PC-9 (cell line): Measurements from ENCODE around the gene MAZ. TPM values are rescaled to one million over a fixed set of nuclear protein-coding genes. Genes with fewer than 3 reads are reported as not detected.

Source experiments
- BruUV-seq: library from RNA; stranded (reverse); fragments of 400-500 nt; replicated peaks from 2 replicates; lab custom pipeline; 2021; lab: Mats Ljungman, UMichigan
- CTCF ChIA-PET: fragments of 300-600 bp; sonication (Branson Sonifier 250); formaldehyde crosslinking; loops from one replicate; lab custom pipeline; 2022; ENCODE audit warnings: antibody characterized with exemption; lab: Charles Lee
- POLR2A ChIA-PET: fragments of 300-600 bp; sonication (Branson Sonifier 250); formaldehyde crosslinking; loops from one replicate; lab custom pipeline; 2022; ENCODE audit warnings: antibody characterized with exemption; ENCODE audit not compliant: unreplicated experiment; lab: Charles Lee
- DNase-seq, 2 experiments: peaks; one replicate each; pipeline versions ENCODE4 v3.0.0 to v3.0.0-alpha.2; 2015 to 2022; ENCODE audit warnings: mixed read lengths in 1 of 2
- H2AFZ ChIP-seq: fragments of 200-600 bp; sonication (generic); 2 replicates; pipeline ENCODE4 v1.8.1; 2017; ENCODE audit warnings: antibody characterized with exemption
- H3F3A ChIP-seq: fragments of 200-600 bp; sonication (generic); 2 replicates; pipeline ENCODE4 v1.8.1; 2017; ENCODE audit warnings: antibody characterized with exemption, mild to moderate bottlenecking, low read depth; ENCODE audit not compliant: insufficient read depth
- H3K27ac ChIP-seq: fragments of 200-600 bp; sonication (generic); 2 replicates; pipeline ENCODE4 v1.6.1; 2016; ENCODE audit warnings: mixed run types
- H3K27me3 ChIP-seq: fragments of 200-600 bp; sonication (generic); 2 replicates; pipeline ENCODE4 v1.6.1; 2016; ENCODE audit warnings: low read depth, mixed run types; ENCODE audit not compliant: insufficient read depth
- H3K36me3 ChIP-seq: fragments of 200-600 bp; sonication (generic); 2 replicates; pipeline ENCODE4 v1.6.1; 2016; ENCODE audit warnings: low read depth, mixed run types
- H3K4me1 ChIP-seq: fragments of 200-600 bp; sonication (generic); replicated peaks from 2 replicates; pipeline ENCODE4 v1.6.1; 2016; ENCODE audit warnings: mixed run types; ENCODE audit not compliant: insufficient read depth
- H3K4me2 ChIP-seq: fragments of 200-600 bp; sonication (generic); 2 replicates; pipeline ENCODE4 v1.6.1; 2017; ENCODE audit warnings: mixed run types
- H3K4me3 ChIP-seq: fragments of 200-600 bp; sonication (generic); 2 replicates; pipeline ENCODE4 v1.6.1; 2016; ENCODE audit warnings: mixed run types
- H3K79me2 ChIP-seq: fragments of 200-600 bp; sonication (generic); 2 replicates; pipeline ENCODE4 v1.6.1; 2017; ENCODE audit warnings: low read depth, mixed run types
- H3K9me2 ChIP-seq: fragments of 200-600 bp; sonication (generic); 2 replicates; pipeline ENCODE4 v1.8.1; 2017; ENCODE audit warnings: mild to moderate bottlenecking; ENCODE audit not compliant: insufficient read depth
- H3K9me3 ChIP-seq: fragments of 200-600 bp; sonication (generic); 2 replicates; pipeline ENCODE4 v1.8.1; 2016; ENCODE audit warnings: low read depth; ENCODE audit not compliant: insufficient read depth
- H4K20me1 ChIP-seq: fragments of 200-600 bp; sonication (generic); 2 replicates; pipeline ENCODE4 v1.8.1; 2017; ENCODE audit not compliant: insufficient read depth
- CTCF ChIP-seq: fragments of 200-600 bp; sonication (generic); conservative IDR thresholded peaks from 2 replicates; pipeline ENCODE4 v1.6.1; 2017; ENCODE audit warnings: mixed run types, antibody characterized with exemption, mild to moderate bottlenecking, moderate library complexity
- EZH2 ChIP-seq: fragments of 200-600 bp; sonication (generic); IDR thresholded peaks from 2 replicates; pipeline ENCODE4 v1.8.0; 2017; ENCODE audit warnings: antibody characterized with exemption, low read depth
- intact Hi-C: fragments of 100-400 bp; cut with micrococcal nuclease; formaldehyde crosslinking; loops from one replicate; pipeline ENCODE4 v1.10.0; 2022; ENCODE audit not compliant: unreplicated experiment
- total RNA-seq: library from RNA; stranded (reverse); gene quantifications from 2 replicates; pipeline ENCODE4 v1.2.3, GENCODE V29; 2021

The MAZ gene
- total RNA-seq, 1 experiment from 2014 or later, result 481 TPM

- Histone ChIP-seq H2AFZ (no peak overlapping the region), H3K4me2 (no peak overlapping the region), H3K4me1 (no peaks in the 10 kb centered on the region), H3K4me3 (no peak overlapping the region), H3K36me3 (no peaks in the 10 kb centered on the region), H3K79me2 (no peaks in the 10 kb centered on the region), H3F3A (no peaks in the 10 kb centered on the region; the same call in 1 of the 2 replicates), H3K27ac (no peak overlapping the region), H3K27me3 (no peaks in the 10 kb centered on the region), H3K9me3 (no peaks in the 10 kb centered on the region), H4K20me1 (no peaks in the 10 kb centered on the region), H3K9me2 (no peaks in the 10 kb centered on the region)
- TF ChIP-seq EZH2 (no peak), CTCF (no peak; the same call in 1 of the 2 replicates)
- POLR2A ChIA-PET, result interaction anchor here (0.6 kb wide), 1 partner anchor 824 kb away, joined by 3 read pairs; no protein-coding TSS in a partner anchor
- no TSS peak for BruUV-seq
- CTCF ChIA-PET, result interaction anchor here (0.7 kb wide), 1 partner anchor 22 kb away, joined by 3 read pairs; no protein-coding TSS in a partner anchor
- intact Hi-C loops, result no loop called here
- DNase-seq, result no peak
These were observed 36.5 kb downstream of the MAZ start for GRCh38 chr16:29842732-29843346.

- Histone ChIP-seq H3K79me2 (no peaks in the 10 kb centered on the region), H3K4me1 (no peaks in the 10 kb centered on the region), H4K20me1 (no peaks in the 10 kb centered on the region), H3K27me3 (no peaks in the 10 kb centered on the region), H3K4me3 (no peak overlapping the region), H3K9me2 (no peaks in the 10 kb centered on the region), H3F3A (no peaks in the 10 kb centered on the region; the same call in 1 of the 2 replicates), H3K9me3 (no peaks in the 10 kb centered on the region), H3K36me3 (no peaks in the 10 kb centered on the region), H3K27ac (no peak overlapping the region), H3K4me2 (no peak overlapping the region), H2AFZ (no peak overlapping the region)
- TF ChIP-seq EZH2 (no peak), CTCF (no peak)
- ChIA-PET POLR2A (no interaction called here), CTCF (no interaction called here)
- no TSS peak for BruUV-seq
- no peak for DNase-seq
- intact Hi-C loops, result no loop called here
These were observed 37.6 kb downstream of the MAZ start for GRCh38 chr16:29843931-29844330.

- CTCF ChIA-PET, result interaction anchor here (0.7 kb wide), 1 partner anchor 147 kb away, joined by 3 read pairs; no protein-coding TSS in a partner anchor
- POLR2A ChIA-PET, result no interaction called here
These were observed 38.4 kb downstream of the MAZ start for GRCh38 chr16:29844575-29845331.

More at GRCh38 chr16:29844575-29845331, 38.4 kb downstream of the MAZ start:
- no peak for DNase-seq
- Histone ChIP-seq H3K36me3 (no peaks in the 10 kb centered on the region), H3K4me1 (no peaks in the 10 kb centered on the region), H3K9me2 (no peaks in the 10 kb centered on the region), H2AFZ (no peak overlapping the region), H3K27me3 (no peaks in the 10 kb centered on the region), H3K4me2 (no peak overlapping the region), H3F3A (no peaks in the 10 kb centered on the region; the same call in 1 of the 2 replicates), H3K79me2 (no peaks in the 10 kb centered on the region), H3K27ac (no peak overlapping the region), H4K20me1 (no peaks in the 10 kb centered on the region), H3K4me3 (no peak overlapping the region), H3K9me3 (no peaks in the 10 kb centered on the region)
- BruUV-seq, result no TSS peak
- intact Hi-C loops, result no loop called here
- TF ChIP-seq CTCF, result no peak
- no peak for TF ChIP-seq EZH2
